NCI-H1436 treated with DMSO at 0.1 percent for 48 hours (cell line): ENCODE results near the gene HAPSTR1.

Experiments used
- DNase-seq: peaks from one replicate; lab custom pipeline; 2025; lab: John Stamatoyannopoulos, UW

Gene HAPSTR1

GRCh38 chr16:9123871-9124270 is 32.4 kb downstream of the HAPSTR1 start:
- no peak for DNase-seq

GRCh38 chr16:9124444-9124843 is 33.0 kb downstream of the HAPSTR1 start:
- no peak for DNase-seq

- no peak for DNase-seq
These were observed 33.6 kb downstream of the HAPSTR1 start for GRCh38 chr16:9124908-9125584.

DNA sequence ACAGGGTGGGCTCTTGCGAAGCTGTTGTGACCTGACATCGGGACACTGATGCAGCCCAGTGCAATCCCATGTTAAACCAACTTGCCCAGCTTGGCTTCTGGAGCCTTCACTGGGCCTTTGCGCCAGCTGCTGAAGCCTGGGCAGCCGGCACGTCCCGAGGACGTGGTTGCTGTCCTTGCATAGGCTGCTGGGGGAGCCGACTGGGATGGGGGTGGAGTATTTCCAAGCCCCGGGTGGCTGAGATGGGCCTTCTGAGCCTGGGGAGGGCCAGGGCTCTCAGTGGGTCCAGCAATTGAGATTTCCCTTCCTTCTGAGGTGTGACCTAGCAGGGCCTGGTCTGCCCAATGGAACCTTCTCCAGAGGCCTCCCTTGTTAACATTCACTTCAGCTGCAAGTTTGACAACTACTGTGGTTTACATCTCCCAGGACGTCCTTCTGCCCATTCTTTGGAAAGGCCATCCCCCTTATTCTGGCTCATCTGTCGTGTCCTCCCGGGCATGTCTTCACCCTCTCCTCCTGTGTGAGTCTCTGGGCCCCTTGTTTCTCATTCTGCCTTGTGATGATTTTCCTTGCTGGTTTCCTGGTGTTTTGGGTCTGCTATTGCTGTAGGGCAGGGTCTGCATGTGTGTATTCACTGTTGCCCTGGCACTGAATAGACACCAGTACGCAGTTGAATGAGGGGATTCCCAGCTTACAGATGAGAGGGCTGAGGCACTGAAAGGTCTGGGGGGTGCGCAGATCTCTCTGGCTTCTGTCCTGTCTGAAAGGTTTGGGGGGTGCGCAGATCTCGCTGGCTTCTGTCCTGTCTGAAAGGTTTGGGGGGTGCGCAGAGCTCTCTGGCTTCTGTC is 34.4 kb downstream of the HAPSTR1 start:
- no peak for DNase-seq

DNA sequence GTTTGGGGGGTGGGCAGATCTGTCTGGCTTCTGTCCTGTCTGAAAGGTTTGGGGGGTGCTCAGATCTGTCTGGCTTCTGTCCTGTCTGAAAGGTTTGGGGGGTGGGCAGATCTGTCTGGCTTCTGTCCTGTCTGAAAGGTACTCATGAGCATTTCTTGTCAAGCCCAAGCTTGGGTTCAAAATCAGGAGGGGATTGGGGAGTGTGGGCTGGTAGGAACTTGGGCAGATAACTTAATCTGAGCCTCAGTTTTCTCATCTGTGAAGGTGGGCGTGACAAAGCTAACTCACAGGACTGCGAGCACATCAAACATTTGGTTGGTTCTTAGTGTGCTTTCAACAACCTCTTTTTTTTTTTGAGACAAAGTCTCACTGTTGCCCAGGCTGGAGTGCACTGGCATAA is 35.2 kb downstream of the HAPSTR1 start:
- DNase-seq, result no peak

GRCh38 chr16:9128346-9129342 is 37.2 kb downstream of the HAPSTR1 start:
- DNase-seq, result no peak

- DNase-seq, result no peak
These were observed 42.9 kb downstream of the HAPSTR1 start for GRCh38 chr16:9134306-9134705.

- no peak for DNase-seq
These were observed 43.3 kb downstream of the HAPSTR1 start for GRCh38 chr16:9134739-9135138.

- no peak for DNase-seq
These were observed 44.4 kb downstream of the HAPSTR1 start for GRCh38 chr16:9135797-9136196.

DNA sequence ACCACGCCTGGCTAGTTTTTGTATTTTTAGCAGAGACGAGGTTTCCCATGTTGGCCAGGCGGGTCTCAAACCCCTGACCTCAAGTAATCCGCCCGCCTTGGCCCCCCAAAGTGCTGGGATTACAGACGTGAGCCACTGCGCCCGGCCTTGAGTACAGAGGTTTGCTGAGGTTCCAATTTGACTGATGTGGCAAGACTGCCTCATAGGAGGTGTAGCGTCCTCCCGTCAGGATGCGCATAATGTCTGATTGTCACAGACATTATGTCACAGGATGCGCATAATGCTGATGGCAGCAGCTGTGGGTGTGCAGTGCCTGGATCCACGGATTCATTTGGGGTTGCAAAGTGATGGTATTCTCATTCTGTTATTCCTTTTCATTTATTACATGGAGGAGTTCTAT is 45.2 kb downstream of the HAPSTR1 start:
- no peak for DNase-seq

- no peak for DNase-seq
These were observed 46.7 kb downstream of the HAPSTR1 start for GRCh38 chr16:9138021-9138680.

- no peak for DNase-seq
These were observed 47.5 kb downstream of the HAPSTR1 start for GRCh38 chr16:9138731-9139501.

DNA sequence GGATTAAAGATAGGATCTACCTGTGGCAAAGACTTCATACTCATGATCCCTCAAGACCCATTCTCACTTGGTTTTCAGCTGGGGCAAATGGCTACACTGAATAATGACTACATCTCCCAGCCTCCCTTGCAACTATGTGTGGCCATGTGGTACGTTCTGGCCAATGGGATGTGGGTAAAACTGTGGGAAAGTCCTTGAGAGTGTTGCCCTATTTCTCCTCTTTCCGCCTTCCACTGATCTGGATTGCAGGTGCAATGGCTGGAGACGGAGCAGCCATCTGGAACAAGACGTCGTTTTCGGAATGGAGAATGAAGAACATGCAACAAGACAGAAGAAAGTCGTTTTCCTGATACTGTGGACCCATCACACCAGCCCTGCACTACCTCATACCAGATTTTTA is 48.5 kb downstream of the HAPSTR1 start:
- no peak for DNase-seq
